ENCODE results near the gene BAX.

DNA sequence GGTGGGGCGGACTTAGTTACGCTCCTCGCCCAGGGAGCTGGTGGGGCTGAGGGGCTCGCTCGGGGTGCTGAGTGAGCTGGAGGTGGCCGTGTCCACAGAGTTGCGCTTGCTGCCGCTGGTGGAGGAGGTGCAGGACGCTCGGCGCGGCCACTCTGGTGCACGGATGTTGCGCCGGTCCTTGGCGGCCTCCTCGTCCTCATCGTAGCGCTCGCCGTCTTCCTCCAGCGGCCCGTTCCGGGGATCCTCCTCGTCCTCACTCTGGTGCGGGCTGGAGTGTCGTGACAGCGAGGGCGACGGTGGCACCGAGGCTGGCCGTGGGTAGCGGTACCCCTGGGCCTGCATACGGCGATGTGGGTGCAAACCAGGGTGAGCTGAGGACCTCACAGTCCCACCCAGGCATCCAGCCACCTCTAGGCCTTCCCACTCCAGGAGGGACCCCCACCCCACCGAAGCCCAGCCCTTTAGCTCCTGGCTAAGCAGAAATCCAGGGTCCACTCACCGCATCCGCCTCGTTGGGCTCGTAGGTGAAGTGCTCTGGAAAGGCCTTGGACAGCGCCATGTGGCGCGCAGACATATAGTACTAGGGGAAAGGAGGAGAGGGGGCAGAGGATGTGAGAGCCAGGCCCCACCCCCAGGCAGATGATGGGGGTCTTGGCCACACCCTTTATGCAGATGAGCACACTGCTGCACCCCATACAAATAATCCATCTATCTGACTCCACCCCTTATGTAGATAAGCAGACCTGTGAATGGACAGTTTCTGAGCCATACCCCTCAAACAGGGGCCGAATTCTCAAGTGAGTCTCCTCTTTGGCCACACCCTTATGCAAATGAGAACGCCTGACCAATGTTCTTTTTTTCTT, 14.8 kb downstream of the BAX start:
- TF ChIP-seq CTCF (IDR thresholded peaks at IDR 0.05) = no peak
- TF ChIP-seq POLR2A (IDR thresholded peaks at IDR 0.05) = no peak

All from body of pancreas (tissue), 4 donors.